Measurements from ENCODE around the gene SERPINA1. TPM values are rescaled to one million over a fixed set of nuclear protein-coding genes. Genes with fewer than 3 reads are reported as not detected.

SERPINA1 gene
- 5.1 and 10.3 TPM in 2 replicates for total RNA-seq

DNA sequence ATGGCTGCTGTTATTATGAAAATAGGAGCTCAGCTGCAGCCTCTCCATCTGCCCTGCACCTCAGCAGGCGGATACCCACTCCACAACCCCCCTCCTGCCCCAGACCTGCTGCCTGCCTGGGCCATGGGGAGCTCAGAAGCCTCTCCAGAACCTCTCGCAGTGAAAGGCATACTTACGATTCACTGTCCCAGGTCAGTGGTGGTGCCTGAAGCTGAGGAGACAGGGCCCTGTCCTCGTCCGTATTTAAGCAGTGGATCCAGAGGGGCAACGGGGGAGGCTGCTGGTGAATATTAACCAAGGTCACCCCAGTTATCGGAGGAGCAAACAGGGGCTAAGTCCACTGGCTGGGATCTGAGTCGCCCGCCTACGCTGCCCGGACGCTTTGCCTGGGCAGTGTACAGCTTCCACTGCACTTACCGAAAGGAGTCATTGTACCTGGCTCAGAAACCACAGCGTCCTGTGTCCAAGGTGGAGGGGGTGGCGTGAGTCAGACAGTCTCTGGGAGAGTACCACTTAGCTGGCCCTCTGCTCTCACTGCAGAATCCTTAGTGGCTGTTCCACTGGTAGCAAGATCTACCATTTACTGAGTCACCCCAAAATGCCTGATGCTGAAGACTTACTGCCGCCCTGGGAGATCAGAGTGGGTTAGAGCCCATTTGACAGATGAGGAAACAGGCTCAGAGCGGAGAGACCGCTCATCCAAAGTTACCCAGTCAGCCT is at the start of gene SERPINA1:
Gene SERPINA1, minus strand, starts transcription at position 219 of the 720 bp plus-strand sequence. CDS start 5,365 bp downstream, outside the sequence.

GRCh38 chr14:94366146-94366915 is 22.1 kb downstream of the SERPINA1 start, which contains the start of gene SERPINA2:
Gene SERPINA2, minus strand, starts transcription at chr14:94366698.

Other genes with a start within 250 kb of the SERPINA1 start
- 0.16 and 0.38 TPM in 2 replicates for gene PPP4R4, start 214.3 kb downstream of the SERPINA1 start, total RNA-seq
- not detected in 2 replicates for gene SERPINA10, start 95.3 kb downstream of the SERPINA1 start, total RNA-seq
- 0.16 TPM in 1 of 2 replicates, not detected in the other for gene SERPINA6, start 65.3 kb downstream of the SERPINA1 start, total RNA-seq
- gene SERPINA2, start 21.9 kb downstream of the SERPINA1 start, total RNA-seq = not detected in 2 replicates
- not detected in 2 replicates for gene SERPINA11, start 64.2 kb upstream of the SERPINA1 start, total RNA-seq
- not detected in 2 replicates for gene SERPINA9, start 87.6 kb upstream of the SERPINA1 start, total RNA-seq
- gene SERPINA12, start 120.9 kb upstream of the SERPINA1 start, total RNA-seq = not detected in 2 replicates
- gene SERPINA4, start 172.8 kb upstream of the SERPINA1 start, total RNA-seq = not detected in 2 replicates
- 0.33 and 0.63 TPM in 2 replicates for gene SERPINA5, start 192.8 kb upstream of the SERPINA1 start, total RNA-seq
- gene SERPINA3, start 223.8 kb upstream of the SERPINA1 start, total RNA-seq = 0.16 and 1.6 TPM in 2 replicates